ENCODE results near the gene WNT7B.

WNT7B gene

GRCh38 chr22:45896964-45897538 is 79.9 kb downstream of the WNT7B start:
- Mint-ChIP-seq H3K27ac (no peak overlapping the region), H3K4me1 (ENCODE audit: low read depth in 2 of 2) (no peaks in the 10 kb centered on the region), H3K9me3 (no peaks in the 10 kb centered on the region), H3K36me3 (ENCODE audit: insufficient read depth) (no peaks in the 10 kb centered on the region), H3K27me3 (peaks cover 6 to 50% of the 10 kb centered on the region in 2 donors), H3K4me3 (no peak overlapping the region)
- ATAC-seq (replicated peaks) (no peak), DNase-seq (no peak)

GRCh38 chr22:45896153-45896951 is 80.6 kb downstream of the WNT7B start:
- no peak for ATAC-seq (replicated peaks)
- H3K4me1 Mint-ChIP-seq (ENCODE audit: low read depth in 2 of 2): no peaks in the 10 kb centered on the region
- H3K36me3 Mint-ChIP-seq (ENCODE audit: insufficient read depth): no peaks in the 10 kb centered on the region
- H3K27me3 Mint-ChIP-seq: peaks cover 6 to 57% of the 10 kb centered on the region in 2 donors
- no peaks in the 10 kb centered on the region for H3K9me3 Mint-ChIP-seq
- no peak for DNase-seq
- no peak overlapping the region for H3K4me3 Mint-ChIP-seq
- H3K27ac Mint-ChIP-seq: no peak overlapping the region

- Mint-ChIP-seq H3K9me3 (no peaks in the 10 kb centered on the region), H3K4me3 (no peak overlapping the region), H3K27ac (no peak overlapping the region), H3K27me3 (peaks cover 6 to 57% of the 10 kb centered on the region in 2 donors), H3K36me3 (ENCODE audit: insufficient read depth) (no peaks in the 10 kb centered on the region), H3K4me1 (ENCODE audit: low read depth in 2 of 2) (no peaks in the 10 kb centered on the region)
- ATAC-seq (replicated peaks) (no peak), DNase-seq (no peak)
Measured at GRCh38 chr22:45895436-45896152, 81.4 kb downstream of the WNT7B start.

GRCh38 chr22:45893516-45893915 is 83.4 kb downstream of the WNT7B start:
- DNase-seq (peak in 1 of 3 experiments; percentile 13), ATAC-seq (replicated peaks) (peak; percentile 89)
- H3K27ac Mint-ChIP-seq: no peak overlapping the region
- no peak overlapping the region for H3K4me3 Mint-ChIP-seq
- no peaks in the 10 kb centered on the region for H3K36me3 Mint-ChIP-seq (ENCODE audit: insufficient read depth)
- H3K4me1 Mint-ChIP-seq (ENCODE audit: low read depth in 2 of 2): no peaks in the 10 kb centered on the region
- no peaks in the 10 kb centered on the region for H3K9me3 Mint-ChIP-seq
- peaks cover under 1 to 51% of the 10 kb centered on the region in 2 donors for H3K27me3 Mint-ChIP-seq

GRCh38 chr22:45892681-45893461 is 84.1 kb downstream of the WNT7B start:
- H3K4me1 Mint-ChIP-seq (ENCODE audit: low read depth in 2 of 2): no peaks in the 10 kb centered on the region
- ATAC-seq (replicated peaks): no peak
- H3K27ac Mint-ChIP-seq: no peak overlapping the region
- no peak for DNase-seq
- no peaks in the 10 kb centered on the region for H3K36me3 Mint-ChIP-seq (ENCODE audit: insufficient read depth)
- H3K27me3 Mint-ChIP-seq: peaks cover 5 to 56% of the 10 kb centered on the region in 2 donors
- no peak overlapping the region for H3K4me3 Mint-ChIP-seq
- no peaks in the 10 kb centered on the region for H3K9me3 Mint-ChIP-seq

- Mint-ChIP-seq H3K36me3 (ENCODE audit: insufficient read depth) (no peaks in the 10 kb centered on the region), H3K9me3 (no peaks in the 10 kb centered on the region), H3K4me3 (no peak overlapping the region), H3K4me1 (ENCODE audit: low read depth in 2 of 2) (no peaks in the 10 kb centered on the region), H3K27me3 (peaks cover 5 to 48% of the 10 kb centered on the region in 2 donors), H3K27ac (no peak overlapping the region)
- ATAC-seq (replicated peaks) (no peak), DNase-seq (no peak)
Measured at GRCh38 chr22:45891996-45892621, 84.9 kb downstream of the WNT7B start.

GRCh38 chr22:45891471-45891995 is 85.4 kb downstream of the WNT7B start:
- H3K4me1 Mint-ChIP-seq (ENCODE audit: low read depth in 2 of 2): no peaks in the 10 kb centered on the region

GRCh38 chr22:45891021-45891421 is 85.9 kb downstream of the WNT7B start:
- no peak for ATAC-seq (replicated peaks)
- Mint-ChIP-seq H3K4me3 (no peak overlapping the region), H3K36me3 (ENCODE audit: insufficient read depth) (no peaks in the 10 kb centered on the region), H3K4me1 (ENCODE audit: low read depth in 2 of 2) (no peaks in the 10 kb centered on the region), H3K9me3 (no peaks in the 10 kb centered on the region), H3K27ac (no peak overlapping the region), H3K27me3 (peaks cover 5 to 47% of the 10 kb centered on the region in 2 donors)
- DNase-seq: no peak

More at GRCh38 chr22:45891471-45891995, 85.4 kb downstream of the WNT7B start:
- Mint-ChIP-seq H3K36me3 (ENCODE audit: insufficient read depth) (no peaks in the 10 kb centered on the region), H3K9me3 (no peaks in the 10 kb centered on the region), H3K4me3 (no peak overlapping the region), H3K27ac (no peak overlapping the region), H3K27me3 (peaks cover 5 to 46% of the 10 kb centered on the region in 2 donors)
- no peak for ATAC-seq (replicated peaks)
- no peak for DNase-seq

GRCh38 chr22:45890351-45890635 is 86.7 kb downstream of the WNT7B start:
- Mint-ChIP-seq H3K27me3 (peaks cover 5 to 46% of the 10 kb centered on the region in 2 donors), H3K4me1 (ENCODE audit: low read depth in 2 of 2) (no peaks in the 10 kb centered on the region), H3K9me3 (no peaks in the 10 kb centered on the region), H3K27ac (no peak overlapping the region), H3K36me3 (ENCODE audit: insufficient read depth) (no peaks in the 10 kb centered on the region), H3K4me3 (no peak overlapping the region)
- ATAC-seq (replicated peaks) (no peak), DNase-seq (no peak)

GRCh38 chr22:45889539-45890350 is 87.2 kb downstream of the WNT7B start:
- DNase-seq (no peak), ATAC-seq (replicated peaks) (no peak)
- Mint-ChIP-seq H3K27me3 (peaks cover 5 to 48% of the 10 kb centered on the region in 2 donors), H3K27ac (no peak overlapping the region), H3K4me1 (ENCODE audit: low read depth in 2 of 2) (peaks cover 0 to 2% of the 10 kb centered on the region in 2 donors), H3K4me3 (no peak overlapping the region), H3K36me3 (ENCODE audit: insufficient read depth) (no peaks in the 10 kb centered on the region), H3K9me3 (no peaks in the 10 kb centered on the region)

GRCh38 chr22:45889093-45889538 is 87.8 kb downstream of the WNT7B start:
- DNase-seq (no peak), ATAC-seq (replicated peaks) (no peak)
- peaks cover 0 to 2% of the 10 kb centered on the region in 2 donors for H3K4me1 Mint-ChIP-seq (ENCODE audit: low read depth in 2 of 2)
- H3K4me3 Mint-ChIP-seq: no peak overlapping the region
- H3K9me3 Mint-ChIP-seq: no peaks in the 10 kb centered on the region
- no peak overlapping the region for H3K27ac Mint-ChIP-seq
- H3K27me3 Mint-ChIP-seq: peaks cover 5 to 52% of the 10 kb centered on the region in 2 donors
- H3K36me3 Mint-ChIP-seq (ENCODE audit: insufficient read depth): no peaks in the 10 kb centered on the region
